IMR-90 (cell line): ENCODE data around the gene PGM2. TPM values are rescaled to one million over a fixed set of nuclear protein-coding genes. Genes with fewer than 3 reads are reported as not detected.
A peak's percentile ranks its signal among the peaks of the same experiment; 100 is the strongest.

Experiments used
- ATAC-seq: fragments of 200-7000 bp; cut with Tn5 transposase; 2 replicates; pipeline ENCODE4 v1.9.1; 2020; ENCODE audit warnings: low read depth, mild to moderate bottlenecking, moderate library complexity
- BruUV-seq: library from RNA; stranded (reverse); fragments of 400-500 nt; replicated peaks from 2 replicates; lab custom pipeline; 2021; lab: Mats Ljungman, UMichigan
- CTCF ChIA-PET: fragments of 300-600 bp; formaldehyde crosslinking; extraction: SDS; loops from one replicate; lab custom pipeline; 2021; ENCODE audit warnings: antibody characterized with exemption; lab: Yijun Ruan, JAX
- POLR2A ChIA-PET: fragments of 300-600 bp; sonication (Branson Sonifier 250); formaldehyde crosslinking; loops from one replicate; lab custom pipeline; 2022; ENCODE audit warnings: antibody characterized with exemption; ENCODE audit not compliant: unreplicated experiment; lab: Charles Lee
- DNase-seq: peaks from one replicate; pipeline ENCODE4 v3.0.0; 2013
- H2AFZ ChIP-seq: replicated peaks from 2 replicates; pipeline ENCODE3; 2013; ENCODE audit warnings: low read length, mild to moderate bottlenecking; ENCODE audit not compliant: poor library complexity
- H2AK5ac ChIP-seq: 2 replicates; pipeline ENCODE4 v1.6.1; 2013; ENCODE audit warnings: low read depth, low read length, inconsistent platforms
- H2AK9ac ChIP-seq: replicated peaks from 2 replicates; pipeline ENCODE3; 2013; ENCODE audit warnings: mild to moderate bottlenecking, low read depth, low read length, moderate library complexity; ENCODE audit not compliant: poor library complexity
- H2BK120ac ChIP-seq: 2 replicates; pipeline ENCODE4 v1.6.1; 2013; ENCODE audit warnings: low read depth, low read length, inconsistent platforms
- H2BK15ac ChIP-seq: 3 replicates; pipeline ENCODE4 v1.6.1; 2013; ENCODE audit warnings: low read depth, low read length, inconsistent platforms
- H2BK20ac ChIP-seq: 2 replicates; pipeline ENCODE4 v1.6.1; 2013; ENCODE audit warnings: low read depth, mild to moderate bottlenecking, inconsistent platforms, low read length, moderate library complexity
- H2BK5ac ChIP-seq: 2 replicates; pipeline ENCODE4 v1.6.1; 2013; ENCODE audit warnings: mild to moderate bottlenecking, low read depth, low read length, inconsistent platforms; ENCODE audit not compliant: poor library complexity, severe bottlenecking
- H3K14ac ChIP-seq: replicated peaks from 2 replicates; pipeline ENCODE4 v1.6.1; 2013; ENCODE audit warnings: low read depth, low read length, inconsistent platforms
- H3K18ac ChIP-seq: 2 replicates; pipeline ENCODE4 v1.6.1; 2013; ENCODE audit warnings: low read depth, low read length, control low read depth
- H3K23ac ChIP-seq: 2 replicates; pipeline ENCODE4 v1.6.1; 2013; ENCODE audit warnings: low read depth, low read length, inconsistent platforms
- H3K27ac ChIP-seq: 2 replicates; pipeline ENCODE4 v1.5.1; 2013; ENCODE audit warnings: mild to moderate bottlenecking, control low read depth, low read length; ENCODE audit not compliant: insufficient read depth
- H3K27me3 ChIP-seq: 2 replicates; pipeline ENCODE4 v1.6.1; 2013; ENCODE audit warnings: low read length; ENCODE audit not compliant: control insufficient read depth, insufficient read depth
- H3K36me3 ChIP-seq: 2 replicates; pipeline ENCODE4 v1.6.1; 2013; ENCODE audit warnings: low read length, mixed read lengths; ENCODE audit not compliant: control insufficient read depth, insufficient read depth
- H3K4ac ChIP-seq: 2 replicates; pipeline ENCODE4 v1.6.1; 2013; ENCODE audit warnings: low read depth, low read length, inconsistent platforms
- H3K4me1 ChIP-seq: 2 replicates; pipeline ENCODE4 v1.6.1; 2013; ENCODE audit warnings: low read length, mixed read lengths; ENCODE audit not compliant: control insufficient read depth, insufficient read depth
- H3K4me2 ChIP-seq: 2 replicates; pipeline ENCODE4 v1.6.1; 2013; ENCODE audit warnings: low read depth, mild to moderate bottlenecking, control low read depth, low read length, moderate library complexity
- H3K4me3 ChIP-seq: 2 replicates; pipeline ENCODE4 v1.5.1; 2013; ENCODE audit warnings: low read depth, mild to moderate bottlenecking, control low read depth, low read length, moderate library complexity; ENCODE audit not compliant: insufficient read depth
- H3K56ac ChIP-seq: 2 replicates; pipeline ENCODE4 v1.6.1; 2013; ENCODE audit warnings: low read length, inconsistent platforms; ENCODE audit not compliant: insufficient read depth; ENCODE audit errors: extremely low read depth
- H3K79me1 ChIP-seq, 2 experiments: 2 replicates each; pipeline ENCODE4 v1.6.1; 2013; ENCODE audit warnings: low read length in 2 of 2, inconsistent platforms in 1 of 2, low read depth in 1 of 2
- H3K9ac ChIP-seq: 2 replicates; pipeline ENCODE4 v1.6.1; 2013; ENCODE audit warnings: low read depth, low read length, control low read depth
- H3K9me1 ChIP-seq: 2 replicates; pipeline ENCODE4 v1.6.1; 2013; ENCODE audit warnings: low read length, inconsistent platforms; ENCODE audit not compliant: insufficient read depth
- H3K9me3 ChIP-seq: 2 replicates; pipeline ENCODE4 v1.6.1; 2013; ENCODE audit warnings: low read length; ENCODE audit not compliant: control insufficient read depth, insufficient read depth
- H4K20me1 ChIP-seq: 2 replicates; pipeline ENCODE4 v1.6.1; 2013; ENCODE audit warnings: low read length, inconsistent platforms; ENCODE audit not compliant: insufficient read depth
- H4K5ac ChIP-seq: 2 replicates; pipeline ENCODE4 v1.6.1; 2013; ENCODE audit warnings: mild to moderate bottlenecking, low read depth, low read length, control low read depth
- H4K8ac ChIP-seq, 2 experiments: 2 replicates each; pipeline ENCODE4 v1.6.1; 2013; ENCODE audit warnings: low read depth in 2 of 2, low read length in 2 of 2, control low read depth in 1 of 2, inconsistent platforms in 1 of 2
- H4K91ac ChIP-seq: 2 replicates; pipeline ENCODE4 v1.6.1; 2013; ENCODE audit warnings: low read depth, low read length, inconsistent platforms; ENCODE audit not compliant: insufficient read depth
- MXI1 ChIP-seq: IDR thresholded peaks from 2 replicates; pipeline ENCODE4 v1.6.1; 2012; ENCODE audit warnings: low read depth, mild to moderate bottlenecking, low read length, moderate library complexity, borderline replicate concordance
- POLR2A ChIP-seq: IDR thresholded peaks from 2 replicates; pipeline ENCODE4 v1.6.1; 2012; ENCODE audit warnings: mild to moderate bottlenecking, low read depth, low read length
- WGBS, 2 experiments: methylation state at CpG; one replicate each; pipeline versions ENCODE4 v1.1.5 to v1.1.7; 2013; ENCODE audit warnings: missing lambda C conversion rate in 2 of 2; ENCODE audit not compliant: insufficient read length in 1 of 2; ENCODE audit errors: extremely low coverage in 2 of 2; 5-methylcytosine and 5-hydroxymethylcytosine counted together
- dilution Hi-C: fragments of 300-500 bp; cut with HindIII; formaldehyde crosslinking; loops from one replicate; pipeline ENCODE4 v1.14.3; 2018; ENCODE audit warnings: low sequenced_read_pairs; ENCODE audit not compliant: unreplicated experiment
- in situ Hi-C: fragments of 300-500 bp; cut with MboI; formaldehyde crosslinking; loops from 3 replicates; pipeline ENCODE4 v1.14.3; 2019; ENCODE audit warnings: low sequenced_read_pairs, inconsistent platforms, mixed read lengths
- intact Hi-C: fragments of 100-400 bp; cut with micrococcal nuclease; formaldehyde crosslinking; loops from 2 replicates; pipeline ENCODE4 v1.10.0; 2022
- polyA plus RNA-seq, 3 experiments: library from polyadenylated mRNA; depleted of rRNA; stranded (reverse); fragments of >200 nt; gene quantifications; 2 replicates each; pipeline ENCODE4 v1.2.3, GENCODE V29; 2012; ENCODE audit warnings: low replicate concordance in 1 of 3
- total RNA-seq: library from RNA; depleted of rRNA; stranded (reverse); fragments of >200 nt; gene quantifications from 2 replicates; pipeline ENCODE4 v1.2.3, GENCODE V29; 2012

Gene PGM2
- total and polyA plus RNA-seq, 2 of the 4 experiments (the other 2 are of a cell fraction): 18.7 to 26.2 TPM

GRCh38 chr4:37827030-37827685 lies 672 bp downstream of the PGM2 start:
- intact Hi-C loops: no loop called here
- Histone ChIP-seq H4K8ac (peak overlapping the region in 1 of 2 experiments; percentile 53; a peak in 2 of 4 replicates), H3K4me2 (peak overlapping the region; percentile 97), H3K23ac (peak overlapping the region; percentile 6), H2AK5ac (no peak overlapping the region), H3K9me1 (no peaks in the 10 kb centered on the region), H3K9me3 (no peaks in the 10 kb centered on the region), H3K4me1 (peaks cover 2% of the 10 kb centered on the region), H2BK120ac (no peak overlapping the region), H3K18ac (no peak overlapping the region), H2BK20ac (no peak overlapping the region), H2BK5ac (peak overlapping the region; percentile 45), H2AFZ (peak overlapping the region; percentile 97), H4K5ac (no peak overlapping the region), H3K9ac (peak overlapping the region; percentile 78), H3K4me3 (peak overlapping the region; percentile 82), H4K91ac (peak overlapping the region; percentile 23; the same call in 1 of the 2 replicates), H2AK9ac (peak overlapping the region; percentile 76), H4K20me1 (no peaks in the 10 kb centered on the region; the same call in 1 of the 2 replicates), H2BK15ac (no peak overlapping the region), H3K27me3 (no peaks in the 10 kb centered on the region), H3K36me3 (peaks cover 1% of the 10 kb centered on the region; the same call in 1 of the 2 replicates), H3K4ac (0 out of 2 replicates have a peak overlapping the region, but pooled peaks have one; percentile 28), H3K14ac (0 out of 2 replicates have a peak overlapping the region, but pooled peaks have one; percentile 36), H3K56ac (0 out of 2 replicates have a peak overlapping the region, but pooled peaks have one; percentile 24), H3K79me1 (peaks cover 1 to 9% of the 10 kb centered on the region in 2 experiments; a peak in 1 of 4 replicates), H3K27ac (peak overlapping the region; percentile 61)
- 5% methylated on average over 18 of the region's 38 CpGs; no CpG with 5 or more reads in 1 of the 2 experiments for WGBS, 2 experiments
- ChIA-PET CTCF (no interaction called here), POLR2A (no interaction called here)
- ATAC-seq: peak; percentile 55
- no TSS peak for BruUV-seq
- in situ Hi-C loops: no loop called here
- dilution Hi-C loops: no loop called here
- DNase-seq: peak; percentile 61
- TF ChIP-seq MXI1: no peak
- TF ChIP-seq POLR2A: peak; percentile 29; the same call in 1 of the 2 replicates
